PC-9 (cell line): ENCODE data around the gene RAB11FIP4. TPM values are rescaled to one million over a fixed set of nuclear protein-coding genes. Genes with fewer than 3 reads are reported as not detected.

Source experiments
- BruUV-seq: library from RNA; stranded (reverse); fragments of 400-500 nt; replicated peaks from 2 replicates; lab custom pipeline; 2021; lab: Mats Ljungman, UMichigan
- CTCF ChIA-PET: fragments of 300-600 bp; sonication (Branson Sonifier 250); formaldehyde crosslinking; loops from one replicate; lab custom pipeline; 2022; ENCODE audit warnings: antibody characterized with exemption; lab: Charles Lee
- POLR2A ChIA-PET: fragments of 300-600 bp; sonication (Branson Sonifier 250); formaldehyde crosslinking; loops from one replicate; lab custom pipeline; 2022; ENCODE audit warnings: antibody characterized with exemption; ENCODE audit not compliant: unreplicated experiment; lab: Charles Lee
- DNase-seq, 2 experiments: peaks; one replicate each; pipeline versions ENCODE4 v3.0.0 to v3.0.0-alpha.2; 2015 to 2022; ENCODE audit warnings: mixed read lengths in 1 of 2
- H2AFZ ChIP-seq: fragments of 200-600 bp; sonication (generic); 2 replicates; pipeline ENCODE4 v1.8.1; 2017; ENCODE audit warnings: antibody characterized with exemption
- H3F3A ChIP-seq: fragments of 200-600 bp; sonication (generic); 2 replicates; pipeline ENCODE4 v1.8.1; 2017; ENCODE audit warnings: antibody characterized with exemption, mild to moderate bottlenecking, low read depth; ENCODE audit not compliant: insufficient read depth
- H3K27ac ChIP-seq: fragments of 200-600 bp; sonication (generic); 2 replicates; pipeline ENCODE4 v1.6.1; 2016; ENCODE audit warnings: mixed run types
- H3K27me3 ChIP-seq: fragments of 200-600 bp; sonication (generic); 2 replicates; pipeline ENCODE4 v1.6.1; 2016; ENCODE audit warnings: low read depth, mixed run types; ENCODE audit not compliant: insufficient read depth
- H3K36me3 ChIP-seq: fragments of 200-600 bp; sonication (generic); 2 replicates; pipeline ENCODE4 v1.6.1; 2016; ENCODE audit warnings: low read depth, mixed run types
- H3K4me1 ChIP-seq: fragments of 200-600 bp; sonication (generic); replicated peaks from 2 replicates; pipeline ENCODE4 v1.6.1; 2016; ENCODE audit warnings: mixed run types; ENCODE audit not compliant: insufficient read depth
- H3K4me2 ChIP-seq: fragments of 200-600 bp; sonication (generic); 2 replicates; pipeline ENCODE4 v1.6.1; 2017; ENCODE audit warnings: mixed run types
- H3K4me3 ChIP-seq: fragments of 200-600 bp; sonication (generic); 2 replicates; pipeline ENCODE4 v1.6.1; 2016; ENCODE audit warnings: mixed run types
- H3K79me2 ChIP-seq: fragments of 200-600 bp; sonication (generic); 2 replicates; pipeline ENCODE4 v1.6.1; 2017; ENCODE audit warnings: low read depth, mixed run types
- H3K9me2 ChIP-seq: fragments of 200-600 bp; sonication (generic); 2 replicates; pipeline ENCODE4 v1.8.1; 2017; ENCODE audit warnings: mild to moderate bottlenecking; ENCODE audit not compliant: insufficient read depth
- H3K9me3 ChIP-seq: fragments of 200-600 bp; sonication (generic); 2 replicates; pipeline ENCODE4 v1.8.1; 2016; ENCODE audit warnings: low read depth; ENCODE audit not compliant: insufficient read depth
- H4K20me1 ChIP-seq: fragments of 200-600 bp; sonication (generic); 2 replicates; pipeline ENCODE4 v1.8.1; 2017; ENCODE audit not compliant: insufficient read depth
- CTCF ChIP-seq: fragments of 200-600 bp; sonication (generic); conservative IDR thresholded peaks from 2 replicates; pipeline ENCODE4 v1.6.1; 2017; ENCODE audit warnings: mixed run types, antibody characterized with exemption, mild to moderate bottlenecking, moderate library complexity
- EZH2 ChIP-seq: fragments of 200-600 bp; sonication (generic); IDR thresholded peaks from 2 replicates; pipeline ENCODE4 v1.8.0; 2017; ENCODE audit warnings: antibody characterized with exemption, low read depth
- intact Hi-C: fragments of 100-400 bp; cut with micrococcal nuclease; formaldehyde crosslinking; loops from one replicate; pipeline ENCODE4 v1.10.0; 2022; ENCODE audit not compliant: unreplicated experiment
- total RNA-seq: library from RNA; stranded (reverse); gene quantifications from 2 replicates; pipeline ENCODE4 v1.2.3, GENCODE V29; 2021

RAB11FIP4 gene
- total RNA-seq, 1 experiment from 2014 or later: 22.9 TPM

- BruUV-seq: no TSS peak
- no peak overlapping the region for H3K27ac ChIP-seq
Observed at GRCh38 chr17:31515267-31515666, 123.8 kb downstream of the RAB11FIP4 start.

GRCh38 chr17:31517524-31517923 lies 126.0 kb downstream of the RAB11FIP4 start:
- Histone ChIP-seq H4K20me1 (no peaks in the 10 kb centered on the region), H3K27ac (no peak overlapping the region), H3K9me2 (no peaks in the 10 kb centered on the region), H3K79me2 (no peaks in the 10 kb centered on the region), H3K4me1 (no peaks in the 10 kb centered on the region), H3F3A (no peaks in the 10 kb centered on the region), H3K36me3 (no peaks in the 10 kb centered on the region), H3K4me2 (no peak overlapping the region), H3K9me3 (no peaks in the 10 kb centered on the region), H3K27me3 (no peaks in the 10 kb centered on the region), H3K4me3 (no peak overlapping the region), H2AFZ (no peak overlapping the region)
- BruUV-seq: no TSS peak
- CTCF ChIA-PET: interaction anchor here (1.0 kb wide), 1 partner anchor 80 kb away, joined by 3 read pairs; no protein-coding TSS in a partner anchor
- POLR2A ChIA-PET: no interaction called here
- peak in 1 of 2 experiments; percentile 22 for DNase-seq
- no peak for TF ChIP-seq EZH2
- peak; percentile 65 for TF ChIP-seq CTCF
- intact Hi-C loops: loop anchor here (1.0 kb wide), 1 partner anchor 80 kb away; no protein-coding TSS in a partner anchor

More at GRCh38 chr17:31515267-31515666, 123.8 kb downstream of the RAB11FIP4 start:
- CTCF ChIA-PET: no interaction called here
- POLR2A ChIA-PET: no interaction called here
- no peaks in the 10 kb centered on the region for H3K27me3 ChIP-seq
- no peak overlapping the region for H3K4me3 ChIP-seq
- H3K9me2 ChIP-seq: no peaks in the 10 kb centered on the region
- no peak for DNase-seq
- H3F3A ChIP-seq: no peaks in the 10 kb centered on the region
- intact Hi-C loops: no loop called here
- no peaks in the 10 kb centered on the region; the same call in 1 of the 2 replicates for H4K20me1 ChIP-seq
- no peak overlapping the region for H2AFZ ChIP-seq
- no peak for TF ChIP-seq CTCF
- no peak for TF ChIP-seq EZH2
- H3K36me3 ChIP-seq: no peaks in the 10 kb centered on the region
- no peaks in the 10 kb centered on the region for H3K79me2 ChIP-seq
- H3K9me3 ChIP-seq: no peaks in the 10 kb centered on the region
- H3K4me2 ChIP-seq: no peak overlapping the region
- H3K4me1 ChIP-seq: no peaks in the 10 kb centered on the region

- no peak for TF ChIP-seq CTCF
- CTCF ChIA-PET: no interaction called here
- Histone ChIP-seq H3K4me3 (no peak overlapping the region), H3F3A (no peaks in the 10 kb centered on the region), H3K4me1 (no peaks in the 10 kb centered on the region), H3K9me2 (no peaks in the 10 kb centered on the region), H3K9me3 (no peaks in the 10 kb centered on the region), H2AFZ (no peak overlapping the region), H3K36me3 (no peaks in the 10 kb centered on the region), H3K4me2 (no peak overlapping the region), H4K20me1 (no peaks in the 10 kb centered on the region), H3K27me3 (no peaks in the 10 kb centered on the region), H3K27ac (no peak overlapping the region), H3K79me2 (no peaks in the 10 kb centered on the region)
- POLR2A ChIA-PET: no interaction called here
- intact Hi-C loops: no loop called here
- DNase-seq: no peak
- no TSS peak for BruUV-seq
Observed at GRCh38 chr17:31518478-31518877, 127.0 kb downstream of the RAB11FIP4 start.
